Mesothelial cell of epicardium (in vitro differentiated cells): ENCODE measurements around the gene SUDS3. TPM values are rescaled to one million over a fixed set of nuclear protein-coding genes. Genes with fewer than 3 reads are reported as not detected.
A peak's percentile ranks its signal among the peaks of the same experiment; 100 is the strongest.

Experiments used
- DNase-seq, 2 experiments: peaks; one replicate each; pipeline ENCODE4 v3.0.0; 2021; ENCODE audit warnings: low spot score in 2 of 2; ENCODE audit not compliant: unreplicated experiment in 2 of 2
- H3K27ac Mint-ChIP-seq: 2 replicates; pipeline ENCODE4 v1.8.0; 2021; ENCODE audit warnings: mixed read lengths
- H3K27me3 Mint-ChIP-seq: 2 replicates; pipeline ENCODE4 v1.8.0; 2021; ENCODE audit warnings: low read depth, mixed read lengths
- H3K36me3 Mint-ChIP-seq: 2 replicates; pipeline ENCODE4 v1.8.0; 2021; ENCODE audit warnings: mixed read lengths
- H3K4me1 Mint-ChIP-seq: 2 replicates; pipeline ENCODE4 v1.8.0; 2021; ENCODE audit warnings: mixed read lengths
- H3K4me3 Mint-ChIP-seq: 2 replicates; pipeline ENCODE4 v1.8.0; 2021; ENCODE audit warnings: mild to moderate bottlenecking, moderate library complexity, mixed read lengths
- H3K9me3 Mint-ChIP-seq: 2 replicates; pipeline ENCODE4 v1.8.0; 2021; ENCODE audit warnings: mixed read lengths
- CTCF ChIP-seq: fragments of 200-600 bp; sonication (generic); IDR thresholded peaks from one replicate; pipeline ENCODE4 v1.5.0; 2021; ENCODE audit warnings: antibody characterized with exemption; ENCODE audit not compliant: unreplicated experiment
- total RNA-seq: library from RNA; stranded (reverse); gene quantifications from 3 replicates; pipeline ENCODE4 v1.2.1, GENCODE V29; 2021

Gene SUDS3
- total RNA-seq, 1 donor from 2014 or later, result 44.6 TPM

- peaks cover 2% of the 10 kb centered on the region for H3K36me3 Mint-ChIP-seq
- peak overlapping the region; percentile 56 for H3K27ac Mint-ChIP-seq
- H3K4me3 Mint-ChIP-seq, result peak overlapping the region; percentile 97
- DNase-seq, result no peak
- peaks cover 21% of the 10 kb centered on the region for H3K27me3 Mint-ChIP-seq
- TF ChIP-seq CTCF, result no peak
- no peaks in the 10 kb centered on the region for H3K9me3 Mint-ChIP-seq
- peaks cover 40% of the 10 kb centered on the region for H3K4me1 Mint-ChIP-seq
Measured at GRCh38 chr12:118374909-118375308, 1.4 kb upstream of the SUDS3 start.

GRCh38 chr12:118375348-118375747 lies 1.0 kb upstream of the SUDS3 start:
- TF ChIP-seq CTCF, result no peak
- peak overlapping the region; percentile 97 for H3K4me3 Mint-ChIP-seq
- H3K27ac Mint-ChIP-seq, result peak overlapping the region; percentile 99
- no peaks in the 10 kb centered on the region for H3K9me3 Mint-ChIP-seq
- no peak for DNase-seq
- peaks cover 6% of the 10 kb centered on the region for H3K36me3 Mint-ChIP-seq
- H3K27me3 Mint-ChIP-seq, result peaks cover 17% of the 10 kb centered on the region
- peaks cover 40% of the 10 kb centered on the region for H3K4me1 Mint-ChIP-seq

- DNase-seq, result no peak
- Mint-ChIP-seq H3K9me3 (no peaks in the 10 kb centered on the region), H3K27ac (peak overlapping the region; percentile 88), H3K27me3 (peaks cover 2% of the 10 kb centered on the region), H3K36me3 (peaks cover 10% of the 10 kb centered on the region), H3K4me1 (peaks cover 31% of the 10 kb centered on the region), H3K4me3 (peak overlapping the region; percentile 97)
- no peak for TF ChIP-seq CTCF
Measured at GRCh38 chr12:118377021-118377883, 897 bp downstream of the SUDS3 start.

DNA sequence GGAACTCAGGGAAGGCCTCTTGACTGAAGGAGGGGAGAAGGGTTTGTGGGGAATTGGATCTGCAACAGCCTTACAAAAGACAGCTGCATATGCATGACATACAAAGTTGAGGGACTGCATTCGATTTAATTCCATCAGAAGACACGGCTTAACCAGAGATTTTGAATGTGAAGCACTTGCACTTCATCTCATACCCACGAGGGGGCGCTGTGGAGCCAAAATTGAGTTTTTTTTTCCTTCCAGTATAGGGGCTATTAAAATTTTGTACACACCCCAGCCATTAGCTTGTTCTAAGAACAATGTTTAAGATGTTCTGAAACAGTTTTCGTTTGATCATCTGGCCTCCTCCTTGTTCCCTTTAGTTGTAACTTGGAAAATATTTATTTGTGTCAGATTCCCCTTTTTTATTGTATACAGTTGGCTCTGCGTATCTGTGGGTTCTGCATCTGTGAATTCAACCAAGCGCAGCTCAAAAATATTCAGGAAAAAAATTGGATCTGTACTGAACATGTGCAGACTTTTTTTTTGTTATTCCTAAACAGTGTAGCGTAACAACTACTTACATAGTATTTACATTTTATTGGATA lies 1.6 kb downstream of the SUDS3 start:
- peaks cover 31% of the 10 kb centered on the region for H3K4me1 Mint-ChIP-seq
- peak overlapping the region; percentile 97 for H3K4me3 Mint-ChIP-seq
- H3K36me3 Mint-ChIP-seq, result peaks cover 10% of the 10 kb centered on the region
- no peaks in the 10 kb centered on the region for H3K9me3 Mint-ChIP-seq
- H3K27ac Mint-ChIP-seq, result peak overlapping the region; percentile 77
- no peaks in the 10 kb centered on the region for H3K27me3 Mint-ChIP-seq
- peak; percentile 46 to 85 for DNase-seq
- TF ChIP-seq CTCF, result peak; percentile 100

DNA sequence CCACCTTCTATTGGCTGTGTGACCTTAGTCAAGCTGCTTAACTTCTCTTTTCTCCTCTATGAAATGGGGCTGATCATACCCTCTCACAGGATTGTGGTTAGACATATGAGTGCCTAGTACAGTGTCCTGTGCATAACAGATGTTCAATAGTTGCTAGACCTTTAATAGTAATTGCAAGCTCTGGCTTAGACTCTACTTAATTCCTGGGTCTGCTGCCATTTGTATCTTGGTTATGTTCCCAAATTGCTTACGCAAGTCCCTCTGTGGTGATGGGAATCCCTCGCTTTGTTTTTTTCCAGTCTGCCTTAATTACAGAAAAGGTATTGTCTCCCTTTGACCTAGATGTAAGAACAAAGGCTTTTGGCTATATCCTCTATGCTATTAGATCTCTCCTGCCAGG lies 15.1 kb downstream of the SUDS3 start:
- Mint-ChIP-seq H3K4me3 (no peak overlapping the region), H3K27me3 (no peaks in the 10 kb centered on the region), H3K36me3 (peaks cover 46% of the 10 kb centered on the region), H3K9me3 (no peaks in the 10 kb centered on the region), H3K4me1 (no peaks in the 10 kb centered on the region), H3K27ac (no peak overlapping the region)
- no peak for TF ChIP-seq CTCF
- no peak for DNase-seq
